Retinal pigment epithelial cell (primary cell): ENCODE data around the gene CTXN2.

Experiments
- DNase-seq: peaks from one replicate; pipeline ENCODE4 v3.0.0-alpha.2; 2010; ENCODE audit warnings: low read depth
- H3K4me3 ChIP-seq: 2 replicates; pipeline ENCODE4 v1.5.1; 2011; ENCODE audit warnings: mild to moderate bottlenecking, low read length, control low read depth, moderate library complexity
- CTCF ChIP-seq: conservative IDR thresholded peaks from 2 replicates; pipeline ENCODE4 v1.5.1; 2011; ENCODE audit warnings: low read depth, low read length, control low read depth, inconsistent platforms

CTXN2 gene

DNA sequence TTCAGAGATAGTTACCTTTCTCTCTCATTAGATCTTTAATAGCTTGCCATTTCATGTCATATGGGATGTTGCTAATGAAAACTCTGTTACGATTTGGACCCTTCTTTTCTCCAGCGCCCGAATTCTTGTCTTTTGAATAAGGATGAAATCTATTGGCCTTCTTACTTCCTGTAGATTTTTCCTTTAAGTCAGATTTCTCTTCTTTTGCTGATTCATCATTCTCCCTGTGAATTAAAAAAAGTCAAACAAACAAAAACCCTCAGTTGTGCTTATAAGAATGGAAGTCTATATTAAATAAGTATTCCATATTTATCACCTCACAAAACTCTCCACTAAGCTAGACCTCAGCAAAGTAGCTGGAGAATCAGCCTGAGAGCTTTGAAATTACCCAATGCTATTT, 22.8 kb upstream of the CTXN2 start:
- no peak for DNase-seq
- no peak overlapping the region for H3K4me3 ChIP-seq
- TF ChIP-seq CTCF: no peak

DNA sequence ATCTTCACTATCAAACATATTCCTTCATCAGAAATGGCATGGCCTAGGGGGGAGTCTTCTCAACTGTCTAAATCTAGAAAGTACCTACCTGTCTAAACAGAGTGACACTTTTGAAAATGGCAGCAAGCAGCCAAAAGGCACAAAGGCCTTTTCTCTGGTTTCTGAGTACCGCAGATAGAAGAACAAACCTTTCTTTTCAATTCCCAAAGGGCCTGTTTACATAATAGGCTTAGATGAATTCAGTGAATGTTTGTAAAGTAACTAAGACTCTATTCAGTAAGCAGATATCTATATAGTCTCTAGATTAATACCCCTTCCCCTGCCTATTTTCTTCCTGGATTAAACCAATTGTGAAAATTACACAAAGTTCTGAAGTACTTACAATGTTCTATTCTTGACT, 20.5 kb upstream of the CTXN2 start:
- no peak overlapping the region for H3K4me3 ChIP-seq
- TF ChIP-seq CTCF: no peak
- DNase-seq: no peak

DNA sequence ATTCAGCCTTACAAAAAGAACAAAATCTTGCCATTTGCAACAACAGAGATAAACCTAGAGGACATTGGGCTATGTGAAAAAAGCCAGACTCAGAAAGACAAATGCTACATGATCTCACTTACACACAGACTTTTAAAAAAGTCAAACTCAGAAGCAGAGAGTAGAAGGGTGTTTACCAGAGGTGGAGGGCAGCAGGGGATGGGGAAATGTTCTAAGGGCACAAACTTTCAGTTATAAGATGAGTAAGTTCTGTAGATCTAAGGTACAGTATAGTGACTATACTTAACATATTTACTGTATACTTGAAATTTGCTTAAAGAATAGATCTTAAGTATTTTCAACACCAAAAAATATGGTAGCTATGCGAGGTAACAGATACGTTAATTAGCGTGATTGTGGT, 16.3 kb upstream of the CTXN2 start:
- no peak for TF ChIP-seq CTCF
- DNase-seq: no peak
- no peak overlapping the region for H3K4me3 ChIP-seq

DNA sequence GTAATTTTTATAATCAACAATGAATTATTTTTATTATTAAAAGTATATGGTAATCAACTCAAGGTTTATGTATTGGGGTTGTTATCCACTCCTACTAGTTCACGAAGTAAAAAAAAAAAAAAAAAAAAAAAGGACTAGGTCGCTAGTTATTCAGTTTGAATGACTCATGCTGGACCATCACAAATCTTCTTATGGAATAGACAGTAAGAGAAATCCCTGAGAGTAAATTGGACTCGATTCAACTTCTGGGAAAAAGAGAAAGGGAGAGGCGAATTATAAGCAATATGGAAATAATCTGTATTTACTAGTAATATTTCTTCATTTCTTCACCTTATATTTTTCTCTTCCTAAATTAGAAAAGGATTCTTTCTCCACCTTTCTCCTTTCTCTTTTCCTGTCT, 15.4 kb upstream of the CTXN2 start:
- no peak for DNase-seq
- TF ChIP-seq CTCF: no peak
- H3K4me3 ChIP-seq: no peak overlapping the region

DNA sequence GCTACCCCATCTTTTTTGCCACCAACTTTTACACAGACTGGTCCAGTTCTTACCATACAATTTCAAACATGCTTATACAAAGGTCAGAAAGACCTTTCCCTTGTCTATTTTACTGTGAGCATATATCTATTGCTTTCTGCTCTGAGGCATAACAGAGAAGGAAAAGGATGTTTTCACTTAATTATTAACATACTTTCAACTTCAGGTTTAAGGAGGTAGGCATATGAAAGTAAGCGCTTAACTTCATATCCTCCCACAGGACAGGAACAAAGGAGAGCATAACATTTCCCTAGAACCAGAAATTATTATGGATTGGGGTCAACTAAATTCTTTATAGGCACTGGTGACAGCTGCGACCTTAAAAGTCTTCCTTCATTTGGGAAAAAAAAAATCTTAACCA, 14.5 kb upstream of the CTXN2 start:
- no peak for DNase-seq
- H3K4me3 ChIP-seq: peak overlapping the region; percentile 71
- no peak for TF ChIP-seq CTCF

DNA sequence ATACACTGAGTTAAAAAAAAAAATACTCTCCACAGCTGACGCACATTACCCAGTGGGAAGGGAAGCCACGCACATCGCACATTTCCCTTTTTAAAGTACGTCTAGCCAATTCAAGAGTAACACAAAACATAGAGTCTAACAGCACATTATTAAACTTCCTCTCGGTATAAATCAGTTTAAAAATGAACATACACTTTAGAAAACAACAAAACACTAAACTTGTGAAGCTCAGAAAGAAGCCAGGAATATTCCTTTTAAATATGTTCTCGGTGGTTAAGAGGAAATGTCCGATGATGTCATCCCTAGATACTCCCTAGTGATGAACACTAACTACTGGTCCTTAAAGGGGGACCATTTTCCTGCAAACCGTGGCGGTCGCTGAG, 14.1 kb upstream of the CTXN2 start:
- no peak for TF ChIP-seq CTCF
- H3K4me3 ChIP-seq: peak overlapping the region; percentile 71
- peak; percentile 18 for DNase-seq

DNA sequence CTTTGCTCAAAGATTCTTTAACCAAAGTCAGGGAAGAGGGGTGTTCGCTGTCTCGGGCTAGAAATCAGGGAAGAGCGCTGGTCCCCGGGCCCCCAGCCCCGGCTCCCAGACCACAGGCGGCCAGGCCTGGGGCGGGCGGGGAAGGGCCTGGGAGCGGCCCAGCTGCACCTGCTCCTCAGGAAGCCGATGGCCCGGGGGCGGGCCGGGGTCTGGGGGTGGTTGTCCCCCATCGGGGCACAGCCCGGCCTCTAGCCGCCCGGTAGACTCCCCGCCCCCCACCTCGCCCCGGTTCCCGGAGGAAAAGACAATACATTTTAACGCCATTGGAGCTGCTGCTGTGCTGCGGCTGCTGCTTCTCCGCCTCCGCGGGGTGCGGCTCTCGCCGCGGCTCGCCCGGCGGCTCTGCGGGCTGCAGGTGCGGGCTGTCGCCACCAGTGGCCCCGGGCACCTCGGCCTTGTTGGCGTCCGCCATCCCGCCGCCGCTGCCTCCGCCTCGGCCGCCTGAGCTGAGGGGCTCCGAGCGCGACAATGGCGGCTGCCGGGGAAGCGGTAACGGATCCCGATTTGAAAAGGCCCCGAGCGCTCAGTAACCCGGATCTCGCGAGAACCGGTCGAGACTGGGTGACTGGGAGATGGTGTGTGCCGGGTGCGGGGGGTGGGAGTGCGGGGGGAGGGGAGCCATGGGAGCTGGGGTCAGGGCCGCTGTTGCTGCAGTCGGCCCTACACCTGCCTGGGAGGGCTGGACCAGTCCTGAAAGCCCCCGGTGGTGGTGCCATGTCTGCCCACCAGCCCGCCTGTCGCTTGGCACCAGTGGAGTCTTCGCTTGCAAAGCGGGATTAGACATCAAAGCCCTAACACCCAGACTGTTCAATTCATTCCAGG, 13.5 kb upstream of the CTXN2 start, which contains the start of gene MYEF2:
TSS of gene MYEF2 (minus strand) at position 530 of the 882 bp plus-strand sequence. CDS start at position 472, 58 bp downstream.
- peak; percentile 46 for DNase-seq
- TF ChIP-seq CTCF: no peak
- H3K4me3 ChIP-seq: peak within 1 kb of the TSS; percentile 71
